Neuronal stem cell (in vitro differentiated cells): ENCODE measurements around the gene SIK3.
"Not testable (repeated sequence)": the region's sequence is repeated elsewhere in the genome, so short reads cannot be mapped to it uniquely, and the experiment has no call there.

Experiments
- DNase-seq: peaks from one replicate; pipeline ENCODE4 v3.0.0-alpha.2; 2013; ENCODE audit warnings: low spot score
- H2AFZ ChIP-seq: one replicate; pipeline ENCODE4 v1.6.1; 2013; ENCODE audit warnings: mild to moderate bottlenecking, low read length, inconsistent platforms
- H2AK5ac ChIP-seq: 2 replicates; pipeline ENCODE4 v1.6.1; 2013; ENCODE audit warnings: low read depth, mild to moderate bottlenecking, inconsistent platforms, low read length, moderate library complexity, mixed read lengths
- H2BK120ac ChIP-seq: 2 replicates; pipeline ENCODE4 v1.6.1; 2013; ENCODE audit warnings: low read depth, mild to moderate bottlenecking, inconsistent platforms, low read length, moderate library complexity, mixed read lengths
- H2BK12ac ChIP-seq: one replicate; pipeline ENCODE4 v1.6.1; 2013; ENCODE audit warnings: low read length, inconsistent platforms
- H2BK15ac ChIP-seq: 2 replicates; pipeline ENCODE4 v1.6.1; 2013; ENCODE audit warnings: mild to moderate bottlenecking, low read length, inconsistent platforms, mixed read lengths
- H2BK5ac ChIP-seq: one replicate; pipeline ENCODE4 v1.6.1; 2013; ENCODE audit warnings: inconsistent platforms, mild to moderate bottlenecking, low read length, moderate library complexity
- H3K14ac ChIP-seq: one replicate; pipeline ENCODE4 v1.6.1; 2013; ENCODE audit warnings: low read length, inconsistent platforms
- H3K18ac ChIP-seq: 2 replicates; pipeline ENCODE4 v1.6.1; 2013; ENCODE audit warnings: low read length, inconsistent platforms
- H3K23ac ChIP-seq: 2 replicates; pipeline ENCODE4 v1.6.1; 2013; ENCODE audit warnings: low read depth, mild to moderate bottlenecking, mixed read lengths, low read length, inconsistent platforms; ENCODE audit not compliant: poor library complexity
- H3K27ac ChIP-seq: replicated peaks from 3 replicates; pipeline ENCODE4 v1.5.1; 2013; ENCODE audit warnings: low read length, inconsistent platforms
- H3K27me3 ChIP-seq, 3 experiments: 2 replicates each; pipeline ENCODE4 v1.6.1; 2013; ENCODE audit warnings: low read length in 3 of 3, mild to moderate bottlenecking in 2 of 3, inconsistent platforms in 1 of 3, low read depth in 1 of 3, mixed read lengths in 1 of 3, moderate library complexity in 1 of 3; ENCODE audit not compliant: control insufficient read depth in 3 of 3, insufficient read depth in 3 of 3
- H3K36me3 ChIP-seq, 2 donors: replicated peaks in 1 of 2; 2 replicates each; pipeline ENCODE4 v1.6.1; 2013; ENCODE audit warnings: low read length in 2 of 2; ENCODE audit not compliant: control insufficient read depth in 2 of 2, insufficient read depth in 2 of 2
- H3K4ac ChIP-seq: 2 replicates; pipeline ENCODE4 v1.6.1; 2013; ENCODE audit warnings: inconsistent platforms, mild to moderate bottlenecking, low read length, moderate library complexity
- H3K4me1 ChIP-seq, 2 donors: 1 replicate in 1 of 2; 2 replicates in 1 of 2; pipeline ENCODE4 v1.6.1; 2013; ENCODE audit warnings: low read length in 2 of 2, low read depth in 1 of 2; ENCODE audit not compliant: control insufficient read depth in 2 of 2, insufficient read depth in 1 of 2
- H3K4me2 ChIP-seq: one replicate; pipeline ENCODE4 v1.6.1; 2013; ENCODE audit warnings: mild to moderate bottlenecking, low read length, inconsistent platforms; ENCODE audit not compliant: insufficient read depth, poor library complexity, severe bottlenecking
- H3K4me3 ChIP-seq, 2 donors: 2 replicates each; pipeline ENCODE4 v1.5.1; 2013; ENCODE audit warnings: low read length in 2 of 2, mild to moderate bottlenecking in 2 of 2, inconsistent platforms in 1 of 2, moderate library complexity in 1 of 2
- H3K79me1 ChIP-seq: one replicate; pipeline ENCODE4 v1.6.1; 2013; ENCODE audit warnings: low read depth, mild to moderate bottlenecking, inconsistent platforms, low read length, moderate library complexity
- H3K9ac ChIP-seq: one replicate; pipeline ENCODE4 v1.6.1; 2013; ENCODE audit warnings: mild to moderate bottlenecking, low read depth, low read length, inconsistent platforms; ENCODE audit not compliant: poor library complexity
- H3K9me3 ChIP-seq, 2 donors: replicated peaks in 1 of 2; 2 replicates each; pipeline versions ENCODE3 to v1.6.1; 2013; ENCODE audit warnings: low read length in 2 of 2, mild to moderate bottlenecking in 2 of 2, inconsistent platforms in 1 of 2, low read depth in 1 of 2, mixed read lengths in 1 of 2, moderate library complexity in 1 of 2; ENCODE audit not compliant: control insufficient read depth in 2 of 2, insufficient read depth in 1 of 2
- H4K8ac ChIP-seq: one replicate; pipeline ENCODE4 v1.6.1; 2013; ENCODE audit warnings: low read depth, mild to moderate bottlenecking, inconsistent platforms, low read length, moderate library complexity
- H4K91ac ChIP-seq: one replicate; pipeline ENCODE4 v1.6.1; 2013; ENCODE audit warnings: low read length, low read depth, mild to moderate bottlenecking, inconsistent platforms; ENCODE audit not compliant: poor library complexity
- WGBS, 2 donors: extraction: QIAGEN DNeasy Blood & Tissue Kit; methylation state at CpG; one replicate each; pipeline ENCODE4 v1.1.7; 2013; ENCODE audit warnings: missing lambda C conversion rate in 2 of 2, mixed read lengths in 1 of 2; ENCODE audit not compliant: insufficient read length in 2 of 2, insufficient replicate concordance in 1 of 2; ENCODE audit errors: extremely low coverage in 2 of 2; 5-methylcytosine and 5-hydroxymethylcytosine counted together

SIK3 gene

GRCh38 chr11:117112497-117112896 is 14.3 kb upstream of the SIK3 start:
- not testable (repeated sequence) for H3K4me1 ChIP-seq, H2BK120ac ChIP-seq, H3K79me1 ChIP-seq, DNase-seq, H4K8ac ChIP-seq, H4K91ac ChIP-seq, H2AK5ac ChIP-seq, H3K4ac ChIP-seq, H3K23ac ChIP-seq, H3K27me3 ChIP-seq, H2AFZ ChIP-seq, H2BK5ac ChIP-seq, H3K18ac ChIP-seq, H3K36me3 ChIP-seq, H2BK12ac ChIP-seq, H3K4me2 ChIP-seq, H3K4me3 ChIP-seq, H3K9me3 ChIP-seq, H3K9ac ChIP-seq, H3K27ac ChIP-seq, H3K14ac ChIP-seq, H2BK15ac ChIP-seq
- no CpG with 5 or more reads among the region's 3 CpGs for WGBS, 2 donors

DNA sequence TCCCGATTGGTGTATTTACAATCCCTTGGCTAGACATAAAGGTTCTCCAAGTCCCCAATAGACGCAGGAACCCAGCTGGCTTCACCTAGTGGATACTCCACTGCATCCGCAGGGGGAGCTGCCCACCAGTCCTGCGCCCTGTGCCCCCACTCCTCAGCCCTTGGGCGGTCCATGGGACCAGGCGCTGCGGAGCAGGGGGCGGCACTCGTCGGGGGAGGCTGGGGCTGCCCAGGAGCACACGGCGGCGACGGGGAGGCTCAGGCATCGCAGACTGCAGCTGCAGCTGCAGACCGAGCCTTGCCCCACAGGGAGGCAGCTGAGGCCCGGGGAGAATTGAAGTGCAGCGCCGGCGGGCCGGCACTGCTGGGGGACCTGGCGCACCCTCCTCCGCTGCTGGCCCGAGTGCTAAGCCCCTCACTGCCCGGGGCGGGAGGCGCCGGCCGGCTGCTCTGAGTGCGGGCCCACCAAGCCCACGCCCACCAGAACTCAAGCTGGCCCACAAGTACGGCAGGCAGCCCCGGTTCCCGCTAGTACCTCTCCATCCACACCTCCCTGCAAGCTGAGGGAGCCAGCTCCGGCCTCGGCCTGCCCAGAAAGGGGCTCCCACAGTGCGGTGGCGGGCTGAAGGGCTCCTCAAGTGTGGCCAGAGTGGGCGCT is 12.2 kb upstream of the SIK3 start:
- peak overlapping the region; percentile 65 for H3K23ac ChIP-seq
- H3K27ac ChIP-seq: no peak overlapping the region
- H4K8ac ChIP-seq: no peak overlapping the region
- no peak overlapping the region for H2AFZ ChIP-seq
- H3K4ac ChIP-seq: no peak overlapping the region
- peak overlapping the region; percentile 21 for H2AK5ac ChIP-seq
- H3K9me3 ChIP-seq: no peaks in the 10 kb centered on the region
- no CpG with 5 or more reads among the region's 39 CpGs for WGBS, 2 donors
- H3K4me3 ChIP-seq: no peak overlapping the region
- no peak overlapping the region for H2BK15ac ChIP-seq
- no peak overlapping the region for H2BK5ac ChIP-seq
- H3K14ac ChIP-seq: no peak overlapping the region
- H3K36me3 ChIP-seq: no peaks in the 10 kb centered on the region
- H3K4me2 ChIP-seq: no peak overlapping the region
- H3K79me1 ChIP-seq: no peaks in the 10 kb centered on the region
- DNase-seq: no peak
- H4K91ac ChIP-seq: no peak overlapping the region
- H2BK120ac ChIP-seq: no peak overlapping the region
- no peak overlapping the region for H2BK12ac ChIP-seq
- H3K18ac ChIP-seq: peak overlapping the region; percentile 35
- no peak overlapping the region for H3K9ac ChIP-seq
- H3K4me1 ChIP-seq: no peaks in the 10 kb centered on the region
- no peaks in the 10 kb centered on the region for H3K27me3 ChIP-seq

GRCh38 chr11:117107701-117108590 is 9.7 kb upstream of the SIK3 start:
- Histone ChIP-seq H2BK12ac (no peak overlapping the region), H3K4me2 (no peak overlapping the region), H3K4ac (no peak overlapping the region), H3K4me3 (no peak overlapping the region), H3K9ac (no peak overlapping the region), H2BK15ac (no peak overlapping the region), H3K18ac (no peak overlapping the region), H3K23ac (no peak overlapping the region), H2BK5ac (no peak overlapping the region), H4K8ac (no peak overlapping the region), H4K91ac (no peak overlapping the region), H3K9me3 (no peaks in the 10 kb centered on the region), H2BK120ac (no peak overlapping the region), H3K27ac (no peak overlapping the region), H3K4me1 (no peaks in the 10 kb centered on the region), H3K27me3 (no peaks in the 10 kb centered on the region), H3K79me1 (no peaks in the 10 kb centered on the region), H2AK5ac (no peak overlapping the region), H3K14ac (no peak overlapping the region), H3K36me3 (no peaks in the 10 kb centered on the region), H2AFZ (no peak overlapping the region)
- 100% methylated on average over 1 of the region's 5 CpGs for WGBS, 2 donors
- no peak for DNase-seq

- Histone ChIP-seq H3K27me3 (no peaks in the 10 kb centered on the region), H3K27ac (no peak overlapping the region), H3K23ac (no peak overlapping the region), H3K4me2 (no peak overlapping the region), H2BK120ac (no peak overlapping the region), H2BK15ac (no peak overlapping the region), H3K9me3 (no peaks in the 10 kb centered on the region), H2BK12ac (no peak overlapping the region), H2AFZ (no peak overlapping the region), H2BK5ac (no peak overlapping the region), H3K79me1 (peaks cover 5% of the 10 kb centered on the region), H3K36me3 (no peaks in the 10 kb centered on the region), H3K4me1 (peaks cover 16 to 30% of the 10 kb centered on the region in 2 donors), H3K4me3 (no peak overlapping the region), H3K14ac (no peak overlapping the region), H2AK5ac (no peak overlapping the region), H4K8ac (no peak overlapping the region), H3K4ac (no peak overlapping the region), H3K9ac (no peak overlapping the region), H3K18ac (no peak overlapping the region), H4K91ac (no peak overlapping the region)
- WGBS, 2 donors: 100% methylated on average over 1 of the region's 3 CpGs; no CpG with 5 or more reads in 1 of the 2 donors
- no peak for DNase-seq
Observed at GRCh38 chr11:117100556-117100955, 2.3 kb upstream of the SIK3 start.
